Muscle of leg (tissue), 9 donors: ENCODE results near the gene ABHD1. TPM values are rescaled to one million over a fixed set of nuclear protein-coding genes. Genes with fewer than 3 reads are reported as not detected.

ENCODE experiments used
- polyA plus RNA-seq, 8 donors: library from polyadenylated mRNA; unstranded; fragments of 120-200 nt; gene quantifications; one replicate each; pipeline versions ENCODE4 v1.2.1 to v1.2.3, GENCODE V29; 2013; ENCODE audit warnings: inconsistent platforms in 1 of 8, low replicate concordance in 1 of 8; ENCODE audit not compliant: insufficient read length in 8 of 8, insufficient read depth in 1 of 8
- total RNA-seq: library from RNA; stranded (reverse); fragments of 120-200 nt; gene quantifications from one replicate; pipeline ENCODE4 v1.2.4, GENCODE V29; 2013

ABHD1 gene
- total and polyA plus RNA-seq, 9 donors, result 0.04 to 0.45 (median 0.23) TPM

Other genes with a start within 250 kb of the ABHD1 start
- 7.8 TPM for gene MAPRE3, start 153.2 kb upstream of the ABHD1 start, total RNA-seq
- gene MAPRE3, start 153.2 kb upstream of the ABHD1 start, polyA plus RNA-seq, result 10 to 100 TPM; 21.8 to 45.7 (median 28.4) TPM
- 31.3 TPM for gene TMEM214, start 90.8 kb upstream of the ABHD1 start, total RNA-seq
- 10 to 100 TPM; 60.9 to 78.4 (median 69.2) TPM for gene TMEM214, start 90.8 kb upstream of the ABHD1 start, polyA plus RNA-seq
- gene AGBL5, start 72.1 kb upstream of the ABHD1 start, total RNA-seq, result 12.4 TPM
- 10 to 100 TPM; 16.8 to 22.6 (median 20.5) TPM for gene AGBL5, start 72.1 kb upstream of the ABHD1 start, polyA plus RNA-seq
- 376 TPM for gene OST4, start 52.2 kb upstream of the ABHD1 start, total RNA-seq
- gene OST4, start 52.2 kb upstream of the ABHD1 start, polyA plus RNA-seq, result 100 to 1,000 TPM; 216 to 304 (median 252) TPM
- 76.9 TPM for gene EMILIN1, start 45.2 kb upstream of the ABHD1 start, total RNA-seq
- gene EMILIN1, start 45.2 kb upstream of the ABHD1 start, polyA plus RNA-seq, result 100 to 1,000 TPM in 6 of 8 donors, 10 to 100 TPM in 2; 66.4 to 146 (median 113) TPM
- 1.5 TPM for gene KHK, start 37.0 kb upstream of the ABHD1 start, total RNA-seq
- 10 to 100 TPM in 1 of 8 donors, 1 to 10 TPM in 7; 1.8 to 11.4 (median 2.3) TPM for gene KHK, start 37.0 kb upstream of the ABHD1 start, polyA plus RNA-seq
- 6.7 TPM for gene CGREF1, start 4.7 kb upstream of the ABHD1 start, total RNA-seq
- 1 to 10 TPM in 7 of 8 donors, under 1 TPM in 1; 0.76 to 6.2 (median 1.9) TPM for gene CGREF1, start 4.7 kb upstream of the ABHD1 start, polyA plus RNA-seq
- gene PREB, start 10.8 kb downstream of the ABHD1 start, total RNA-seq, result 26.9 TPM
- gene PREB, start 10.8 kb downstream of the ABHD1 start, polyA plus RNA-seq, result 10 to 100 TPM; 30.6 to 38.9 (median 36.2) TPM
- not detected for gene PRR30, start 15.6 kb downstream of the ABHD1 start, total RNA-seq
- not detected for gene PRR30, start 15.6 kb downstream of the ABHD1 start, polyA plus RNA-seq
- 0.35 TPM for gene TCF23, start 25.2 kb downstream of the ABHD1 start, total RNA-seq
- gene TCF23, start 25.2 kb downstream of the ABHD1 start, polyA plus RNA-seq, result under 1 TPM; 0.09 to 0.39 (median 0.29) TPM
- 121 TPM for gene ATRAID, start 88.2 kb downstream of the ABHD1 start, total RNA-seq
- 100 to 1,000 TPM in 1 of 8 donors, 10 to 100 TPM in 7; 84.5 to 114 (median 93.0) TPM for gene ATRAID, start 88.2 kb downstream of the ABHD1 start, polyA plus RNA-seq
- gene SLC5A6, start 88.5 kb downstream of the ABHD1 start, total RNA-seq, result 11.4 TPM
- gene SLC5A6, start 88.5 kb downstream of the ABHD1 start, polyA plus RNA-seq, result 10 to 100 TPM; 16.8 to 25.5 (median 19.8) TPM
- gene CAD, start 93.6 kb downstream of the ABHD1 start, total RNA-seq, result 16.9 TPM
- gene CAD, start 93.6 kb downstream of the ABHD1 start, polyA plus RNA-seq, result 10 to 100 TPM; 25.9 to 40.7 (median 33.1) TPM
- 0.18 TPM for gene SLC30A3, start 139.2 kb downstream of the ABHD1 start, total RNA-seq
- under 1 TPM; 0.22 to 0.99 (median 0.69) TPM for gene SLC30A3, start 139.2 kb downstream of the ABHD1 start, polyA plus RNA-seq
- gene DNAJC5G, start 151.6 kb downstream of the ABHD1 start, total RNA-seq, result not detected
- gene DNAJC5G, start 151.6 kb downstream of the ABHD1 start, polyA plus RNA-seq, result under 1 TPM in 3 of 8 donors, not detected in 5; 0.19 to 0.23 (median 0.19) TPM
- gene TRIM54, start 158.6 kb downstream of the ABHD1 start, total RNA-seq, result 56.0 TPM
- 100 to 1,000 TPM in 2 of 8 donors, 10 to 100 TPM in 6; 45.5 to 106 (median 78.4) TPM for gene TRIM54, start 158.6 kb downstream of the ABHD1 start, polyA plus RNA-seq
- 1.1 TPM for gene UCN, start 184.6 kb downstream of the ABHD1 start, total RNA-seq
- 1 to 10 TPM in 6 of 8 donors, under 1 TPM in 2; 0.76 to 2.4 (median 1.4) TPM for gene UCN, start 184.6 kb downstream of the ABHD1 start, polyA plus RNA-seq
- gene MPV17, start 199.3 kb downstream of the ABHD1 start, total RNA-seq, result 45.7 TPM
- gene MPV17, start 199.3 kb downstream of the ABHD1 start, polyA plus RNA-seq, result 10 to 100 TPM; 39.0 to 58.3 (median 46.7) TPM
- gene GTF3C2, start 232.9 kb downstream of the ABHD1 start, total RNA-seq, result 22.3 TPM
- 10 to 100 TPM; 28.7 to 38.7 (median 31.6) TPM for gene GTF3C2, start 232.9 kb downstream of the ABHD1 start, polyA plus RNA-seq
- gene EIF2B4, start 246.5 kb downstream of the ABHD1 start, total RNA-seq, result 22.5 TPM
- 10 to 100 TPM; 28.4 to 37.7 (median 32.9) TPM for gene EIF2B4, start 246.5 kb downstream of the ABHD1 start, polyA plus RNA-seq
- gene SNX17, start 246.8 kb downstream of the ABHD1 start, total RNA-seq, result 71.2 TPM
- gene SNX17, start 246.8 kb downstream of the ABHD1 start, polyA plus RNA-seq, result 10 to 100 TPM; 71.6 to 87.1 (median 80.7) TPM